Neural cell (in vitro differentiated cells): ENCODE measurements around the gene WNT7B.

Experiments
- CTCF ChIP-seq: fragments of 450-650 bp; IDR thresholded peaks from 2 replicates; pipeline ENCODE4 v1.5.1; 2014; ENCODE audit warnings: antibody characterized with exemption, mild to moderate bottlenecking, moderate library complexity; ENCODE audit not compliant: poor library complexity, severe bottlenecking
- EP300 ChIP-seq: fragments of 450-650 bp; conservative IDR thresholded peaks from 2 replicates; pipeline ENCODE4 v1.6.1; 2014; ENCODE audit warnings: antibody characterized with exemption, mild to moderate bottlenecking, moderate library complexity; ENCODE audit not compliant: poor library complexity, severe bottlenecking
- EZH2 ChIP-seq: fragments of 200-600, 300-800 bp; shearing (Covaris generic), sonication (generic); IDR thresholded peaks from 2 replicates; pipeline ENCODE4 v1.6.1; 2014; ENCODE audit warnings: antibody characterized with exemption, low read length, borderline replicate concordance, mild to moderate bottlenecking; ENCODE audit not compliant: insufficient read depth, poor library complexity, severe bottlenecking
- MXI1 ChIP-seq: fragments of 450-650 bp; conservative IDR thresholded peaks from 2 replicates; pipeline ENCODE4 v1.6.1; 2014; ENCODE audit warnings: antibody characterized with exemption, mild to moderate bottlenecking; ENCODE audit not compliant: poor library complexity, severe bottlenecking
- POLR2AphosphoS5 ChIP-seq: IDR thresholded peaks from 2 replicates; pipeline ENCODE4 v1.6.1; 2012
- RAD21 ChIP-seq: fragments of 450-650 bp; conservative IDR thresholded peaks from 2 replicates; pipeline ENCODE4 v1.6.1; 2014; ENCODE audit warnings: antibody characterized with exemption, mild to moderate bottlenecking, moderate library complexity
- REST ChIP-seq: IDR thresholded peaks from 2 replicates; pipeline ENCODE4 v1.6.1; 2012; ENCODE audit warnings: borderline replicate concordance
- SMC3 ChIP-seq: fragments of 450-650 bp; conservative IDR thresholded peaks from 2 replicates; pipeline ENCODE4 v1.6.1; 2014; ENCODE audit warnings: antibody characterized with exemption, mild to moderate bottlenecking, moderate library complexity; ENCODE audit not compliant: poor library complexity
- TAF1 ChIP-seq: IDR thresholded peaks from 2 replicates; pipeline ENCODE4 v1.6.1; 2012; ENCODE audit warnings: low read depth

- TF ChIP-seq REST: no peak
- no peak for TF ChIP-seq CTCF
- no peak for TF ChIP-seq POLR2AphosphoS5
- TF ChIP-seq TAF1: no peak
- TF ChIP-seq EZH2: no peak
- no peak for TF ChIP-seq SMC3
- TF ChIP-seq EP300: no peak
- no peak for TF ChIP-seq RAD21
- TF ChIP-seq MXI1: no peak
These were observed 96.0 kb downstream of the WNT7B start for GRCh38 chr22:45880716-45881523.
